HG03575 (cell line): Measurements from ENCODE around the gene EYA2.

Experiments used
- ATAC-seq: cut with Tn5 transposase; IDR thresholded peaks from one replicate; pipeline ENCODE4 v1.9.1; 2021; ENCODE audit not compliant: unreplicated experiment, insufficient number of reproducible peaks, low FRiP score; ENCODE audit errors: extremely low read depth

EYA2 gene

GRCh38 chr20:47113362-47114109 is 218.9 kb downstream of the EYA2 start:
- ATAC-seq, result no peak

GRCh38 chr20:47115694-47116093 is 221.1 kb downstream of the EYA2 start:
- no peak for ATAC-seq

- no peak for ATAC-seq
Measured at GRCh38 chr20:47117371-47117770, 222.7 kb downstream of the EYA2 start.

- no peak for ATAC-seq
Measured at GRCh38 chr20:47117773-47118172, 223.1 kb downstream of the EYA2 start.

- ATAC-seq, result no peak
Measured at GRCh38 chr20:47118206-47118605, 223.6 kb downstream of the EYA2 start.

GRCh38 chr20:47118641-47119040 is 224.0 kb downstream of the EYA2 start:
- no peak for ATAC-seq

- ATAC-seq, result no peak
Measured at GRCh38 chr20:47120346-47120936, 225.8 kb downstream of the EYA2 start.

GRCh38 chr20:47122560-47122959 is 227.9 kb downstream of the EYA2 start:
- ATAC-seq, result no peak

GRCh38 chr20:47124181-47124717 is 229.6 kb downstream of the EYA2 start:
- ATAC-seq, result no peak

- no peak for ATAC-seq
Measured at GRCh38 chr20:47125508-47125757, 230.8 kb downstream of the EYA2 start.

- ATAC-seq, result no peak
Measured at GRCh38 chr20:47125758-47126591, 231.3 kb downstream of the EYA2 start.

GRCh38 chr20:47126709-47127108 is 232.1 kb downstream of the EYA2 start:
- ATAC-seq, result no peak

GRCh38 chr20:47127546-47127945 is 232.9 kb downstream of the EYA2 start:
- no peak for ATAC-seq

- no peak for ATAC-seq
Measured at GRCh38 chr20:47127999-47128398, 233.4 kb downstream of the EYA2 start.

- ATAC-seq, result no peak
Measured at GRCh38 chr20:47129306-47129705, 234.7 kb downstream of the EYA2 start.

- no peak for ATAC-seq
Measured at GRCh38 chr20:47133809-47134456, 239.3 kb downstream of the EYA2 start.

- ATAC-seq, result no peak
Measured at GRCh38 chr20:47136782-47137181, 242.1 kb downstream of the EYA2 start.

GRCh38 chr20:47137231-47137870 is 242.7 kb downstream of the EYA2 start:
- ATAC-seq, result no peak

GRCh38 chr20:47139934-47140535 is 245.4 kb downstream of the EYA2 start:
- no peak for ATAC-seq
